Left lung (tissue), 10 donors: ENCODE measurements around the gene MTF2. TPM values are rescaled to one million over a fixed set of nuclear protein-coding genes. Genes with fewer than 3 reads are reported as not detected.

Experiments used
- ATAC-seq: fragments of 200-7000 bp; cut with Tn5 transposase; one replicate; pipeline ENCODE4 v1.9.1; 2020; ENCODE audit warnings: moderate library complexity
- DNase-seq, 4 donors: peaks; one replicate each; pipeline ENCODE4 v3.0.0-alpha.2; 2013 to 2020
- H3K27ac ChIP-seq, 2 donors: fragments of 200-600 bp; sonication (generic) in 1 of 2; one replicate each; pipeline versions ENCODE4 v1.5.0 to v1.8.0; 2020 to 2021
- H3K27me3 ChIP-seq, 2 donors: fragments of 200-600 bp; sonication (generic) in 1 of 2; one replicate each; pipeline versions ENCODE4 v1.5.0 to v1.8.0; 2020 to 2021
- H3K36me3 ChIP-seq, 2 donors: fragments of 200-600 bp; sonication (generic) in 1 of 2; one replicate each; pipeline versions ENCODE4 v1.5.0 to v1.8.0; 2020 to 2021
- H3K4me1 ChIP-seq, 2 donors: fragments of 200-600 bp; one replicate each; pipeline ENCODE4 v1.8.0; 2021
- H3K4me3 ChIP-seq, 2 donors: fragments of 200-600 bp; sonication (generic) in 1 of 2; one replicate each; pipeline versions ENCODE4 v1.5.0 to v1.8.0; 2020 to 2021; ENCODE audit warnings: mild to moderate bottlenecking in 1 of 2
- H3K9me3 ChIP-seq, 2 donors: fragments of 200-600 bp; sonication (generic) in 1 of 2; one replicate each; pipeline versions ENCODE4 v1.5.0 to v1.8.0; 2020 to 2021
- intact Hi-C, 2 donors: fragments of 100-400 bp; cut with DNase I; formaldehyde crosslinking; loops; one replicate each; pipeline versions ENCODE4 v1.11.2 to v1.14.2; 2022
- polyA plus RNA-seq, 6 donors: library from polyadenylated mRNA; unstranded; fragments of 120-200 nt; gene quantifications; one replicate each; pipeline ENCODE4 v1.2.1, GENCODE V29; 2013; ENCODE audit not compliant: insufficient read length in 6 of 6
- total RNA-seq, 2 donors: library from RNA; stranded (reverse); fragmentation: NEBNext Ultra II Directional; extraction: Animal tissue kit (Norgen Biotek cat#: 25700); gene quantifications; one replicate each; pipeline ENCODE4 v1.2.1, GENCODE V29; 2021
- TF ChIP-seq, protein P1 (sequence below), 2 donors: fragments of 200-600 bp; sonication (generic) in 1 of 2; IDR thresholded peaks; one replicate each; pipeline versions ENCODE4 v1.5.0 to v1.8.0; 2021; ENCODE audit warnings: antibody characterized with exemption in 2 of 2
- donor health status: DM: no; HTN: yes; CAD: no.
- donor health status: DM: no; HTN: no; CAD: no.

MTF2 gene
- total and polyA plus RNA-seq, 8 donors = 22.3 to 76.3 (median 57.8) TPM

DNA sequence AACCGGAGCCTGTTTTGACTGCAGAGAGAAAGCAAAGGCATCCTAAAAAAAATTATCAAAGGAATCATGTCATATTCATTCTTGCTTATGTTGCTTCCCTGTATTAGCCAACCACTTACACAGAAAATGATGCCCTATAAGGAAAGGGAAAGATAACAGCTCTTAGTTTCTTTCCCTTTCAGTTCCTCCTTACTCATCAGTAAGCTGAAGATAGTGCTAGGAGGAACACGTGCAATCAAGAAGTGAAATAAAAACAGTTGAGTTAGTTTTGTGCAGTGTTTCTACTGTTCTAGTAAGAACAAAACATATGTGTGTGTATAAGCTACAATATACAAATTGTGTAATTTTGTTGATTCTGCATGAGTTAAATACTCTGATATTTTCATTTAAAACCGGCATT lies 45.3 kb upstream of the MTF2 start:
- Histone ChIP-seq H3K9me3 (no peaks in the 10 kb centered on the region), H3K36me3 (no peaks in the 10 kb centered on the region), H3K4me1 (peaks cover 0 to 11% of the 10 kb centered on the region in 2 donors), H3K27me3 (no peaks in the 10 kb centered on the region), H3K4me3 (no peak overlapping the region), H3K27ac (no peak overlapping the region)
- intact Hi-C loops = no loop called here
- ATAC-seq (peak; percentile 36), DNase-seq (no peak)
- TF ChIP-seq, protein P1, sequence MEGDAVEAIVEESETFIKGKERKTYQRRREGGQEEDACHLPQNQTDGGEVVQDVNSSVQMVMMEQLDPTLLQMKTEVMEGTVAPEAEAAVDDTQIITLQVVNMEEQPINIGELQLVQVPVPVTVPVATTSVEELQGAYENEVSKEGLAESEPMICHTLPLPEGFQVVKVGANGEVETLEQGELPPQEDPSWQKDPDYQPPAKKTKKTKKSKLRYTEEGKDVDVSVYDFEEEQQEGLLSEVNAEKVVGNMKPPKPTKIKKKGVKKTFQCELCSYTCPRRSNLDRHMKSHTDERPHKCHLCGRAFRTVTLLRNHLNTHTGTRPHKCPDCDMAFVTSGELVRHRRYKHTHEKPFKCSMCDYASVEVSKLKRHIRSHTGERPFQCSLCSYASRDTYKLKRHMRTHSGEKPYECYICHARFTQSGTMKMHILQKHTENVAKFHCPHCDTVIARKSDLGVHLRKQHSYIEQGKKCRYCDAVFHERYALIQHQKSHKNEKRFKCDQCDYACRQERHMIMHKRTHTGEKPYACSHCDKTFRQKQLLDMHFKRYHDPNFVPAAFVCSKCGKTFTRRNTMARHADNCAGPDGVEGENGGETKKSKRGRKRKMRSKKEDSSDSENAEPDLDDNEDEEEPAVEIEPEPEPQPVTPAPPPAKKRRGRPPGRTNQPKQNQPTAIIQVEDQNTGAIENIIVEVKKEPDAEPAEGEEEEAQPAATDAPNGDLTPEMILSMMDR (IDR thresholded peaks at IDR 0.05) = no peak

DNA sequence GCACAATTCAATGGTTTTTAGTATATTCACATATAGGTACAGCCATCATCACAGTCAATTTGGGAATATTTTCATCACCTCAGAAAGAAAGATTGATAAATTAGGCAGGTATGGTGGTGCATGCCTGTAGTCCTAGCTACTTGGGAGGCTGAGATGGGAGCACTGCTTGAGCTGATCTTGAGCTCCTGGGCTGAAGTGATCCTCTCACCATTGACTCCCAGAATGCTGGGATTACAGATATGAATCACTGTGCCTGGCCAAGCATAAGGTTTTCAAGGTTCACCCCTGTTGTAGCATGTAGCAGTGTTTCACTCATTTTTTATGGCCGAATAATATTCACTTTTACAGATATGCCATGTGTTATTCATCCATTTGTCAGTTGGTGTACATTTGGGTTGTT lies 44.7 kb upstream of the MTF2 start:
- no peaks in the 10 kb centered on the region for H3K36me3 ChIP-seq
- peaks cover 0 to 5% of the 10 kb centered on the region in 2 donors for H3K4me1 ChIP-seq
- H3K27me3 ChIP-seq = no peaks in the 10 kb centered on the region
- no peak overlapping the region for H3K27ac ChIP-seq
- intact Hi-C loops = no loop called here
- no peaks in the 10 kb centered on the region for H3K9me3 ChIP-seq
- ATAC-seq (no peak), DNase-seq (no peak)
- TF ChIP-seq, protein P1 (IDR thresholded peaks at IDR 0.05) = no peak
- no peak overlapping the region for H3K4me3 ChIP-seq

DNA sequence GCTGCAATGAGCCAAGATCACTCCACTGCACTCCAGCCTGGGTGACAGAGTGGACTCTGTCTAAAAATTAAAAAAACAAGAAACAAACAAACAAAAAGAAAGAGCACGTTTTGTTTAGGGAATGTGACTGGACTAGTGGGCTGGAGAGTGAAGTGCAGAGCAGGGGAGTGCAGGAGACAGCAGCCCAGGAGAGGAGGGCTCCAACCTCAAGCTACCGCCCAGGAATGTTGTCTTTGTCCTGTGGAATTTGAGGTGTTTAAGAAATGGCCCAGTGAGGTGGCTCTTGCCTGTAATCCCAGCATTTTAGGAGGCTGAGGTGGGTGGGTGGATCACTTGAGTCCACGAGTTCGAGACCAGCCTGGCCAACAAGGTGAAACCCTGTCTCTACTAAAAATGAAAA lies 42.4 kb upstream of the MTF2 start:
- no peak overlapping the region for H3K4me3 ChIP-seq
- intact Hi-C loops = no loop called here

DNA sequence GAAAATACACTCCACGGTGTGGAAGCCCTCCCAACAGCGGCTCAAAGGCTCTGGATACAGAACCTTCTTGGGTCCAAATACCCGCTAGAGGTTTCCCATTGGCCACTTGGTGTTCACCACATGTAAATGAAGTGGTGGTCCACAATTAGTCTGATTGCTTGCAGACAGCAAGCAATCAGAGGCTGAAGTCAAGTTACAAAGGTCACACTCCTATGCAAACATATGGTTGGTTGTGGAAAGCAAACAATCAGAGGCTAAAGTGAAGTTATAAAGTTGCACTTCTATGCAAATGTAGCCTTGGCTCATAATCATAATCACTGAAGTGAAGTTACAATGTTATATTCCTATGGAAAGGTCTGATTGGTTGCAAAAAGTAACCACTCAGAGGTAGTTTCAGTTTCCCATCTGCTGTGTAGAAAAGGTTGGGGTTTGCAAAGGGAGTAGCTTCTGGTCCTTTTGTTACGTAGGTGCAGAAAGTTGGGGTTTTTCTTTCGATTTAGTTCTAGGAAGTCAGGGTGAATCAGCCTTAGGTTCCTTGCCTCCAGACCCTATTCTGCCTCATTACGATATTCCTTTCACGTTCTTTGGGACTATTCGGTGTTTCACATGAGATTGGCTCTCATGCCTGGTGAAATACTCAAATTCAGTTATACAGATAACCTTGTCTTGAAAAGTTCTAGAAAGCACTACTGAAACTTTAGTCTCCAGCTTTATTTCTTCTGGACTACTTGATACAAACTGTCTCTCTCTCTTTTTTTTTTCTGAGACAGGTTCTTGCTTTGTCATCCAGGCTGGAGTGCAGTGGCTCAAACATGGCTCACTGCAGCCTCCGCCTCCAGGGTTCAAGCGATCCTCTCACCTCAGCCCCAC lies 36.7 kb upstream of the MTF2 start:
- TF ChIP-seq, protein P1 (IDR thresholded peaks at IDR 0.05) = no peak
- H3K4me1 ChIP-seq = no peaks in the 10 kb centered on the region
- ATAC-seq = no peak

More for the DNA sequence above, 42.4 kb upstream of the MTF2 start:
- TF ChIP-seq, protein P1 (IDR thresholded peaks at IDR 0.05) = no peak
- Histone ChIP-seq H3K4me1 (no peaks in the 10 kb centered on the region), H3K9me3 (no peaks in the 10 kb centered on the region), H3K27me3 (no peaks in the 10 kb centered on the region), H3K36me3 (no peaks in the 10 kb centered on the region), H3K27ac (no peak overlapping the region)
- DNase-seq (no peak), ATAC-seq (no peak)

DNA sequence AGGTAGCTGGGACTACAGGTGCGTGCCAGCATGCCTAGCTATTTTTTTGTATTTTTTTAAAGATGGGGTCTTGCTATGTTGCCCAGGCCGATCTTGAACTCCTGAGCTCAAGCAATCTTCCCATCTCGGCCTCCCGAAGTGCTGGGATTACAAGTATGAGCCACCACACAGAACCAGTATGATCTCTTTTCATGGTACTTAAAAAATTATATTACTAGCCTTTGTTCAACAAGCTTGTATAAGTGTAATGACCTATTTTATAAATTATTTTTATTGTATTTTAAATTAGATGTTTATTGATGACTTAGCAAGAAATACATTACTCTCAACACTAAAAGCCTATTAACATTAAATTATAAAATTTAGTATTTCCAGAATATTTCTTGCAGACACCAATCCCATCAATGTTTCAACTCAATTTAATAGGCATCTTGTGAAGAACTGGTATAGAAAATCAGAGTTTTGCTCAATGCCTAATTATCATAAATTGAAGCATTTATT lies 36.0 kb upstream of the MTF2 start:
- intact Hi-C loops = no loop called here
- ATAC-seq (no peak), DNase-seq (no peak)
- Histone ChIP-seq H3K4me3 (no peak overlapping the region), H3K36me3 (no peaks in the 10 kb centered on the region), H3K9me3 (no peaks in the 10 kb centered on the region), H3K27me3 (no peaks in the 10 kb centered on the region), H3K27ac (no peak overlapping the region), H3K4me1 (no peaks in the 10 kb centered on the region)
- TF ChIP-seq, protein P1 (IDR thresholded peaks at IDR 0.05) = no peak

More for the DNA sequence above, 36.7 kb upstream of the MTF2 start:
- DNase-seq = no peak
- H3K9me3 ChIP-seq = no peaks in the 10 kb centered on the region
- no peaks in the 10 kb centered on the region for H3K27me3 ChIP-seq
- intact Hi-C loops = no loop called here
- H3K27ac ChIP-seq = no peak overlapping the region
- no peak overlapping the region for H3K4me3 ChIP-seq
- H3K36me3 ChIP-seq = no peaks in the 10 kb centered on the region
